Measurements from ENCODE around the gene SCAPER. TPM values are rescaled to one million over a fixed set of nuclear protein-coding genes. Genes with fewer than 3 reads are reported as not detected.

The SCAPER gene
- total RNA-seq, 4 donors from 2014 or later = 29.9 to 86.6 (median 45.6) TPM

- no peak overlapping the region for H3K4me3 ChIP-seq
- no peaks in the 10 kb centered on the region for H3K27me3 ChIP-seq
- no peaks in the 10 kb centered on the region for H3K4me1 ChIP-seq
- no peaks in the 10 kb centered on the region for H3K9me3 ChIP-seq
- no peaks in the 10 kb centered on the region for H3K36me3 ChIP-seq
- TF ChIP-seq POLR2A (IDR thresholded peaks at IDR 0.05) = no peak
- TF ChIP-seq, protein P1, sequence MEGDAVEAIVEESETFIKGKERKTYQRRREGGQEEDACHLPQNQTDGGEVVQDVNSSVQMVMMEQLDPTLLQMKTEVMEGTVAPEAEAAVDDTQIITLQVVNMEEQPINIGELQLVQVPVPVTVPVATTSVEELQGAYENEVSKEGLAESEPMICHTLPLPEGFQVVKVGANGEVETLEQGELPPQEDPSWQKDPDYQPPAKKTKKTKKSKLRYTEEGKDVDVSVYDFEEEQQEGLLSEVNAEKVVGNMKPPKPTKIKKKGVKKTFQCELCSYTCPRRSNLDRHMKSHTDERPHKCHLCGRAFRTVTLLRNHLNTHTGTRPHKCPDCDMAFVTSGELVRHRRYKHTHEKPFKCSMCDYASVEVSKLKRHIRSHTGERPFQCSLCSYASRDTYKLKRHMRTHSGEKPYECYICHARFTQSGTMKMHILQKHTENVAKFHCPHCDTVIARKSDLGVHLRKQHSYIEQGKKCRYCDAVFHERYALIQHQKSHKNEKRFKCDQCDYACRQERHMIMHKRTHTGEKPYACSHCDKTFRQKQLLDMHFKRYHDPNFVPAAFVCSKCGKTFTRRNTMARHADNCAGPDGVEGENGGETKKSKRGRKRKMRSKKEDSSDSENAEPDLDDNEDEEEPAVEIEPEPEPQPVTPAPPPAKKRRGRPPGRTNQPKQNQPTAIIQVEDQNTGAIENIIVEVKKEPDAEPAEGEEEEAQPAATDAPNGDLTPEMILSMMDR (IDR thresholded peaks at IDR 0.05) = no peak
- no peak overlapping the region for H3K27ac ChIP-seq
- DNase-seq = no peak
These were observed 444.8 kb downstream of the SCAPER start for GRCh38 chr15:76460347-76460746.

DNA sequence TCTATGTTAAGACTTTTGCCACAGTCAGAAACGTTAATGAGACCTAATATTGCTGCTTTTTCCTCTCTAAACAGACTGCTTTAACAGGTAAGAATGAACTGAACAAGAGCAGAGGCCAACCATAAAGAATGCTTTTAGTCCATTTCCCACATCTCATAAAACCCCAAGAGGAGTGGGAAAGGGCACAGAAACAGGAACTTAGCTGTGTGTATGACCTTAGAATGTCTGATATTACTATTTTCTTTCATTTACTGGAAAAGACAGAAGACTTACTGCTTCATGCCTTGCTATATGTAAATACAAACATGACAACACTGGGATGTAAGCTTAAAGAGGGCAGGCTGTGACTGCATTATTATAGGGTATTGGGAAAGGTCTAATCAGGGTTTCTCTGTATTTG, 453.6 kb downstream of the SCAPER start:
- DNase-seq = no peak
- TF ChIP-seq, protein P1 (IDR thresholded peaks at IDR 0.05) = no peak
- no peak for TF ChIP-seq POLR2A (IDR thresholded peaks at IDR 0.05)
- no peaks in the 10 kb centered on the region for H3K27me3 ChIP-seq

GRCh38 chr15:76449455-76449854, 455.7 kb downstream of the SCAPER start:
- Histone ChIP-seq H3K9me3 (no peaks in the 10 kb centered on the region), H3K27ac (no peak overlapping the region), H3K4me3 (no peak overlapping the region), H3K4me1 (no peaks in the 10 kb centered on the region), H3K27me3 (no peaks in the 10 kb centered on the region), H3K36me3 (no peaks in the 10 kb centered on the region)
- no peak for DNase-seq
- no peak for TF ChIP-seq POLR2A (IDR thresholded peaks at IDR 0.05)
- TF ChIP-seq, protein P1 (IDR thresholded peaks at IDR 0.05) = no peak

More for the DNA sequence above, 453.6 kb downstream of the SCAPER start:
- H3K36me3 ChIP-seq = no peaks in the 10 kb centered on the region
- no peak overlapping the region for H3K4me3 ChIP-seq
- H3K4me1 ChIP-seq = no peaks in the 10 kb centered on the region
- H3K27ac ChIP-seq = no peak overlapping the region
- H3K9me3 ChIP-seq = no peaks in the 10 kb centered on the region

DNA sequence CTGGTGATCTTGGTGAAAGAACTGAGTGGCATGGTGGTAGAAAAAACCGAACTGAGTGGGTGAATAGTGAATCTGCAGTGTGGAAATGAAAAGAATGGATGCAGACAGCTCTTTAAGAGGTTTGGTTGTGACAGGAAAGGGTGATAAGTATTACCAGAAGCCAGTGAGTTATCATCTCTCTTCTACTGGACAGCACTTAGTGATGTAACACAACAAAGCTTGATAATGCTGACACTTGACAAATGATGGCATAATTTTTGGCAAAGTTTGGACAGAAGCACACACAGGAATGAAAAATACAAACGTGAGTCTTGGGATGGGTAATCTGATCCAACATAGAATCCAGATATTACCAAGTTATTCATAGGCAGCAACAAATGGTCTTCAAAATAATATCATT, 456.4 kb downstream of the SCAPER start:
- Histone ChIP-seq H3K27ac (no peak overlapping the region), H3K4me3 (no peak overlapping the region), H3K27me3 (no peaks in the 10 kb centered on the region), H3K9me3 (no peaks in the 10 kb centered on the region), H3K36me3 (no peaks in the 10 kb centered on the region), H3K4me1 (no peaks in the 10 kb centered on the region)
- TF ChIP-seq POLR2A (IDR thresholded peaks at IDR 0.05) = no peak
- TF ChIP-seq, protein P1 (IDR thresholded peaks at IDR 0.05) = no peak
- DNase-seq = no peak

DNA sequence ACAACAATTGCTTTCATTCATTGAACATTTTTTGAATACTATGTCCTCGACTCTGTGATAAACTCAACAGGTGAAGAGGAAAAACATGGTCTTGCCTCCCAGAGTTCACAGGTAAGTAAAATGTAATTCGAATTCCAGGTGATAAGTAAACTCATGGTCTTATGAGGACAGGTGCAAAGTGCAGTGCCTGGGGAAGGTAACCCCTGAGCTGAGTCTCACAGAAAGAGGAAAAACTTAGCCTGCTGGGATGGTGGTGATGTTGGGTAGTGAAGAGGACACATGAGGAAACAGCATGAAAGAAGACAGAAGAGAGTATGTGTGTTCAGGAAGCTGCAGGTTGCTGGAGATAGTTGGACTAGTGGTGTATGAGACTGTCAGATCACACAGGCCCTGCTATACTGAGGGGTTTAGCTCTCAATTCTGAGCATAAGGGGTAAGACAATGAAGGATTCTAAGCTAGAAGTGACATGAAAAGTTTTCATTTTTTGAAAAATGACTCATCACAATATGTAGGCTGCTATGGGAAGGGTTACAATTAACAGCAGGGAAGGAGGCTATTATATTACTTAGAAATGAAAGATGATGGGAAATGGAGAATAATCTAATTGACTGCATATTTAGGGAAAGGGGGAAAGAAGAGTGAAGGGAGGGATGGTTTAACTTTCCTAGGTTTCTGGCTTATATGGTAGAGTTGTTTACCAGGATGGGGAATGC, 457.3 kb downstream of the SCAPER start:
- no peak for DNase-seq
- Histone ChIP-seq H3K27ac (no peak overlapping the region), H3K9me3 (no peaks in the 10 kb centered on the region), H3K4me1 (no peaks in the 10 kb centered on the region), H3K27me3 (no peaks in the 10 kb centered on the region), H3K36me3 (no peaks in the 10 kb centered on the region), H3K4me3 (no peak overlapping the region)
- TF ChIP-seq POLR2A (IDR thresholded peaks at IDR 0.05) = no peak
- TF ChIP-seq, protein P1 (IDR thresholded peaks at IDR 0.05) = no peak

Data from Peyer's patch (tissue), 4 donors.